GM23248 (cell line): ENCODE results near the gene RAI1.

ENCODE experiments used
- EZH2 ChIP-seq: fragments of 200-600 bp; sonication (generic); IDR thresholded peaks from 2 replicates; pipeline ENCODE4 v1.6.1; 2018; ENCODE audit warnings: antibody characterized with exemption, mild to moderate bottlenecking; ENCODE audit not compliant: insufficient read depth, poor library complexity, severe bottlenecking
- EZH2phosphoT487 ChIP-seq: fragments of 200-600 bp; sonication (generic); IDR thresholded peaks from 2 replicates; pipeline ENCODE4 v1.6.1; 2018; ENCODE audit warnings: antibody characterized with exemption, moderate library complexity, mild to moderate bottlenecking, low read depth; ENCODE audit not compliant: insufficient read depth

- TF ChIP-seq EZH2 = no peak
- no peak for TF ChIP-seq EZH2phosphoT487
Observed at GRCh38 chr17:17713839-17714238, 32.6 kb downstream of the RAI1 start.
